Measurements from ENCODE around the gene KLHL3.
A peak's percentile ranks its signal among the peaks of the same experiment; 100 is the strongest.

KLHL3 gene

DNA sequence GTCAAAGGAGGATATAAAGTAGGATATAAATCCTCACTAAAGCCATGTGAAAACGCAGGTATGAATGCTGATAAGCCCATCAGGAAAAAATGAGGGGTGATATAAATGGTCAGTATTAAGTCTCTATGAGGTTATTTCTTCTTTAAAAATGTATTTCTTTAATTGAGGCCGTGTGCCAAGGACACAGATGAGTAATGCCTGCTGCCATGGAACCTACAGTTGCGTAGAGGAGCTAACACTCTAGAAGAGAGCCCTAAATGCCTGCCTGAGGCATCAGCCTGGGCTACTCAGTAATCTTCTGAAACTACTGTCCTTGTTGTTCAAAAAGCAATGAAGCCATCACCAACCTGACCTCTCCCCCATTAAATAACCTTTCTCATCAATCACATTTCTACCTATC is 84.9 kb downstream of the KLHL3 start (continued):
- TF ChIP-seq IKZF3 (tag by site-specific recombination; IDR thresholded peaks at IDR 0.05), result no peak

GRCh38 chr5:137649228-137649935 is 86.5 kb downstream of the KLHL3 start:
- Histone ChIP-seq H3K4me1 (ENCODE audit: control insufficient read depth, insufficient read depth, low read length) (peaks cover 9% of the 10 kb centered on the region), H3K9me3 (ENCODE audit: control insufficient read depth, insufficient read depth, low read depth, low read length) (no peaks in the 10 kb centered on the region), H3K36me3 (ENCODE audit: control insufficient read depth in 2 of 2, insufficient read depth in 1 of 2, low read length in 2 of 2) (no peaks in the 10 kb centered on the region), H3K27ac (ENCODE audit: extremely low read depth, low read depth, low read length) (peak overlapping the region; percentile 3; the same call in 1 of the 2 replicates), H3K4me3 (ENCODE audit: low read depth, low read length) (no peak overlapping the region)
- POLR2A ChIA-PET, result no interaction called here
- CTCF ChIA-PET, result interaction anchor here (1.5 to 6.8 kb wide), 2 partner anchors 11 to 20 kb away, joined by 3 to 37 read pairs; no protein-coding TSS in a partner anchor
- TF ChIP-seq SP7 (tag by site-specific recombination; IDR thresholded peaks at IDR 0.05) (peak; percentile 92), TSHZ1 (tag by site-specific recombination; IDR thresholded peaks at IDR 0.05; ENCODE audit: borderline replicate concordance) (peak; percentile 40; the same call in 1 of the 2 replicates), WT1 (tag by site-specific recombination; IDR thresholded peaks at IDR 0.05) (peak; percentile 52; the same call in 1 of the 2 replicates), FEZF1 (tag by site-specific recombination; IDR thresholded peaks at IDR 0.05) (0 out of 2 replicates have a peak, but pooled peaks have one; percentile 14), ZNF248 (tag by site-specific recombination; IDR thresholded peaks at IDR 0.05) (no peak), PRDM4 (tag by site-specific recombination; IDR thresholded peaks at IDR 0.05) (no peak), ZNF366 (tag by site-specific recombination; conservative IDR thresholded peaks at IDR 0.05) (peak; percentile 32), GLI2 (tag by site-specific recombination; IDR thresholded peaks at IDR 0.05; ENCODE audit: borderline replicate concordance, low read depth) (0 out of 2 replicates have a peak, but pooled peaks have one; percentile 2), TCF7L2 (IDR thresholded peaks at IDR 0.05; ENCODE audit: borderline replicate concordance, low read depth, low read length) (no peak), OSR2 (tag by site-specific recombination; IDR thresholded peaks at IDR 0.05) (peak; percentile 47), ZNF335 (tag by site-specific recombination; conservative IDR thresholded peaks at IDR 0.05) (peak; percentile 25; the same call in 1 of the 2 replicates), ZBTB17 (tag by site-specific recombination; IDR thresholded peaks at IDR 0.05) (peak; percentile 67), SP2 (tag by site-specific recombination; IDR thresholded peaks at IDR 0.05) (no peak), AEBP2 (tag by site-specific recombination; IDR thresholded peaks at IDR 0.05; ENCODE audit: borderline replicate concordance) (no peak)
- TF ChIP-seq, protein P1, sequence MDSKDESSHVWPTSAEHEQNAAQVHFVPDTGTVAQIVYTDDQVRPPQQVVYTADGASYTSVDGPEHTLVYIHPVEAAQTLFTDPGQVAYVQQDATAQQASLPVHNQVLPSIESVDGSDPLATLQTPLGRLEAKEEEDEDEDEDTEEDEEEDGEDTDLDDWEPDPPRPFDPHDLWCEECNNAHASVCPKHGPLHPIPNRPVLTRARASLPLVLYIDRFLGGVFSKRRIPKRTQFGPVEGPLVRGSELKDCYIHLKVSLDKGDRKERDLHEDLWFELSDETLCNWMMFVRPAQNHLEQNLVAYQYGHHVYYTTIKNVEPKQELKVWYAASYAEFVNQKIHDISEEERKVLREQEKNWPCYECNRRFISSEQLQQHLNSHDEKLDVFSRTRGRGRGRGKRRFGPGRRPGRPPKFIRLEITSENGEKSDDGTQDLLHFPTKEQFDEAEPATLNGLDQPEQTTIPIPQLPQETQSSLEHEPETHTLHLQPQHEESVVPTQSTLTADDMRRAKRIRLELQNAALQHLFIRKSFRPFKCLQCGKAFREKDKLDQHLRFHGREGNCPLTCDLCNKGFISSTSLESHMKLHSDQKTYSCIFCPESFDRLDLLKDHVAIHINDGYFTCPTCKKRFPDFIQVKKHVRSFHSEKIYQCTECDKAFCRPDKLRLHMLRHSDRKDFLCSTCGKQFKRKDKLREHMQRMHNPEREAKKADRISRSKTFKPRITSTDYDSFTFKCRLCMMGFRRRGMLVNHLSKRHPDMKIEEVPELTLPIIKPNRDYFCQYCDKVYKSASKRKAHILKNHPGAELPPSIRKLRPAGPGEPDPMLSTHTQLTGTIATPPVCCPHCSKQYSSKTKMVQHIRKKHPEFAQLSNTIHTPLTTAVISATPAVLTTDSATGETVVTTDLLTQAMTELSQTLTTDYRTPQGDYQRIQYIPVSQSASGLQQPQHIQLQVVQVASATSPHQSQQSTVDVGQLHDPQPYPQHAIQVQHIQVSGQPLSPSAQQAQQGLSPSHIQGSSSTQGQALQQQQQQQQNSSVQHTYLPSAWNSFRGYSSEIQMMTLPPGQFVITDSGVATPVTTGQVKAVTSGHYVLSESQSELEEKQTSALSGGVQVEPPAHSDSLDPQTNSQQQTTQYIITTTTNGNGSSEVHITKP (tag by site-specific recombination; IDR thresholded peaks at IDR 0.05), result 0 out of 2 replicates have a peak, but pooled peaks have one; percentile 11
- TF ChIP-seq, protein P2, sequence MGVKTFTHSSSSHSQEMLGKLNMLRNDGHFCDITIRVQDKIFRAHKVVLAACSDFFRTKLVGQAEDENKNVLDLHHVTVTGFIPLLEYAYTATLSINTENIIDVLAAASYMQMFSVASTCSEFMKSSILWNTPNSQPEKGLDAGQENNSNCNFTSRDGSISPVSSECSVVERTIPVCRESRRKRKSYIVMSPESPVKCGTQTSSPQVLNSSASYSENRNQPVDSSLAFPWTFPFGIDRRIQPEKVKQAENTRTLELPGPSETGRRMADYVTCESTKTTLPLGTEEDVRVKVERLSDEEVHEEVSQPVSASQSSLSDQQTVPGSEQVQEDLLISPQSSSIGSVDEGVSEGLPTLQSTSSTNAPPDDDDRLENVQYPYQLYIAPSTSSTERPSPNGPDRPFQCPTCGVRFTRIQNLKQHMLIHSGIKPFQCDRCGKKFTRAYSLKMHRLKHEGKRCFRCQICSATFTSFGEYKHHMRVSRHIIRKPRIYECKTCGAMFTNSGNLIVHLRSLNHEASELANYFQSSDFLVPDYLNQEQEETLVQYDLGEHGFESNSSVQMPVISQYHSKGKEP (tag by site-specific recombination; IDR thresholded peaks at IDR 0.05), result 0 out of 2 replicates have a peak, but pooled peaks have one; percentile 8
- TF ChIP-seq, protein P3, sequence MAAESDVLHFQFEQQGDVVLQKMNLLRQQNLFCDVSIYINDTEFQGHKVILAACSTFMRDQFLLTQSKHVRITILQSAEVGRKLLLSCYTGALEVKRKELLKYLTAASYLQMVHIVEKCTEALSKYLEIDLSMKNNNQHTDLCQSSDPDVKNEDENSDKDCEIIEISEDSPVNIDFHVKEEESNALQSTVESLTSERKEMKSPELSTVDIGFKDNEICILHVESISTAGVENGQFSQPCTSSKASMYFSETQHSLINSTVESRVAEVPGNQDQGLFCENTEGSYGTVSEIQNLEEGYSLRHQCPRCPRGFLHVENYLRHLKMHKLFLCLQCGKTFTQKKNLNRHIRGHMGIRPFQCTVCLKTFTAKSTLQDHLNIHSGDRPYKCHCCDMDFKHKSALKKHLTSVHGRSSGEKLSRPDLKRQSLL (tag by site-specific recombination; IDR thresholded peaks at IDR 0.05), result peak; percentile 80
